ENCODE measurements around the gene GABRE.

GABRE gene

GRCh38 chrX:151974336-151975227, at the start of gene GABRE:
TSS of gene GABRE (minus strand) at chrX:151974676. CDS start at chrX:151974625, 51 bp downstream.
- H3K4me3 ChIP-seq (ENCODE audit: low read length) = peak within 1 kb of the TSS; percentile 54; the same call in 1 of the 2 replicates
- H3K27ac ChIP-seq (ENCODE audit: low read length) = no peak within 1 kb of the TSS
- H3K9ac ChIP-seq (ENCODE audit: low read depth, low read length) = no peak within 1 kb of the TSS
- H3K4me1 ChIP-seq (ENCODE audit: insufficient read depth, low read length) = peaks cover 2% of the 10 kb centered on the region; the same call in 1 of the 2 replicates
- H3K27me3 ChIP-seq (ENCODE audit: insufficient read depth, low read length) = peaks cover 34% of the 10 kb centered on the region
- no peaks in the 10 kb centered on the region for H3K36me3 ChIP-seq (ENCODE audit: insufficient read depth, low read depth, low read length)
- H3K9me3 ChIP-seq (ENCODE audit: insufficient read depth, low read depth, low read length) = no peaks in the 10 kb centered on the region

GRCh38 chrX:152020888-152021287, 46.4 kb upstream of the GABRE start:
- no peaks in the 10 kb centered on the region for H3K9me3 ChIP-seq (ENCODE audit: insufficient read depth, low read depth, low read length)
- no peaks in the 10 kb centered on the region for H3K27me3 ChIP-seq (ENCODE audit: insufficient read depth, low read length)
- H3K36me3 ChIP-seq (ENCODE audit: insufficient read depth, low read depth, low read length) = no peaks in the 10 kb centered on the region
- no peak overlapping the region for H3K4me3 ChIP-seq (ENCODE audit: low read length)
- H3K4me1 ChIP-seq (ENCODE audit: insufficient read depth, low read length) = no peaks in the 10 kb centered on the region
- no peak overlapping the region for H3K9ac ChIP-seq (ENCODE audit: low read depth, low read length)
- H3K27ac ChIP-seq (ENCODE audit: low read length) = no peak overlapping the region

GRCh38 chrX:151999813-152000212, 25.3 kb upstream of the GABRE start:
- Histone ChIP-seq H3K9ac (ENCODE audit: low read depth, low read length) (no peak overlapping the region), H3K27ac (ENCODE audit: low read length) (no peak overlapping the region), H3K4me3 (ENCODE audit: low read length) (no peak overlapping the region), H3K4me1 (ENCODE audit: insufficient read depth, low read length) (no peaks in the 10 kb centered on the region), H3K27me3 (ENCODE audit: insufficient read depth, low read length) (no peaks in the 10 kb centered on the region), H3K9me3 (ENCODE audit: insufficient read depth, low read depth, low read length) (no peaks in the 10 kb centered on the region), H3K36me3 (ENCODE audit: insufficient read depth, low read depth, low read length) (no peaks in the 10 kb centered on the region)

- Histone ChIP-seq H3K4me3 (ENCODE audit: low read length) (no peak overlapping the region), H3K36me3 (ENCODE audit: insufficient read depth, low read depth, low read length) (no peaks in the 10 kb centered on the region), H3K9me3 (ENCODE audit: insufficient read depth, low read depth, low read length) (no peaks in the 10 kb centered on the region), H3K4me1 (ENCODE audit: insufficient read depth, low read length) (no peaks in the 10 kb centered on the region), H3K27me3 (ENCODE audit: insufficient read depth, low read length) (no peaks in the 10 kb centered on the region), H3K9ac (ENCODE audit: low read depth, low read length) (no peak overlapping the region), H3K27ac (ENCODE audit: low read length) (no peak overlapping the region)
Observed at GRCh38 chrX:151997539-151997938, 23.1 kb upstream of the GABRE start.

- no peak overlapping the region for H3K27ac ChIP-seq (ENCODE audit: low read length)
- H3K4me3 ChIP-seq (ENCODE audit: low read length) = no peak overlapping the region
- no peaks in the 10 kb centered on the region for H3K27me3 ChIP-seq (ENCODE audit: insufficient read depth, low read length)
- H3K9ac ChIP-seq (ENCODE audit: low read depth, low read length) = no peak overlapping the region
- no peaks in the 10 kb centered on the region for H3K9me3 ChIP-seq (ENCODE audit: insufficient read depth, low read depth, low read length)
- H3K4me1 ChIP-seq (ENCODE audit: insufficient read depth, low read length) = no peaks in the 10 kb centered on the region
- no peaks in the 10 kb centered on the region for H3K36me3 ChIP-seq (ENCODE audit: insufficient read depth, low read depth, low read length)
Observed at GRCh38 chrX:151996347-151996746, 21.9 kb upstream of the GABRE start.

- Histone ChIP-seq H3K27ac (ENCODE audit: low read length) (no peak overlapping the region), H3K27me3 (ENCODE audit: insufficient read depth, low read length) (no peaks in the 10 kb centered on the region), H3K4me1 (ENCODE audit: insufficient read depth, low read length) (no peaks in the 10 kb centered on the region), H3K4me3 (ENCODE audit: low read length) (no peak overlapping the region), H3K36me3 (ENCODE audit: insufficient read depth, low read depth, low read length) (no peaks in the 10 kb centered on the region), H3K9ac (ENCODE audit: low read depth, low read length) (no peak overlapping the region), H3K9me3 (ENCODE audit: insufficient read depth, low read depth, low read length) (no peaks in the 10 kb centered on the region)
Observed at GRCh38 chrX:151994476-151994875, 20.0 kb upstream of the GABRE start.

GRCh38 chrX:151988706-151989299, 14.3 kb upstream of the GABRE start:
- H3K4me1 ChIP-seq (ENCODE audit: insufficient read depth, low read length) = no peaks in the 10 kb centered on the region
- H3K36me3 ChIP-seq (ENCODE audit: insufficient read depth, low read depth, low read length) = no peaks in the 10 kb centered on the region
- no peak overlapping the region for H3K4me3 ChIP-seq (ENCODE audit: low read length)
- no peaks in the 10 kb centered on the region for H3K9me3 ChIP-seq (ENCODE audit: insufficient read depth, low read depth, low read length)
- H3K9ac ChIP-seq (ENCODE audit: low read depth, low read length) = no peak overlapping the region
- H3K27ac ChIP-seq (ENCODE audit: low read length) = no peak overlapping the region
- no peaks in the 10 kb centered on the region for H3K27me3 ChIP-seq (ENCODE audit: insufficient read depth, low read length)

- Histone ChIP-seq H3K27ac (ENCODE audit: low read length) (no peak overlapping the region), H3K4me1 (ENCODE audit: insufficient read depth, low read length) (no peaks in the 10 kb centered on the region), H3K36me3 (ENCODE audit: insufficient read depth, low read depth, low read length) (no peaks in the 10 kb centered on the region), H3K27me3 (ENCODE audit: insufficient read depth, low read length) (no peaks in the 10 kb centered on the region), H3K9ac (ENCODE audit: low read depth, low read length) (no peak overlapping the region), H3K4me3 (ENCODE audit: low read length) (no peak overlapping the region), H3K9me3 (ENCODE audit: insufficient read depth, low read depth, low read length) (no peaks in the 10 kb centered on the region)
Observed at GRCh38 chrX:151987108-151987507, 12.6 kb upstream of the GABRE start.

- Histone ChIP-seq H3K4me3 (ENCODE audit: low read length) (no peak overlapping the region), H3K4me1 (ENCODE audit: insufficient read depth, low read length) (no peaks in the 10 kb centered on the region), H3K36me3 (ENCODE audit: insufficient read depth, low read depth, low read length) (no peaks in the 10 kb centered on the region), H3K27me3 (ENCODE audit: insufficient read depth, low read length) (no peaks in the 10 kb centered on the region), H3K27ac (ENCODE audit: low read length) (no peak overlapping the region), H3K9me3 (ENCODE audit: insufficient read depth, low read depth, low read length) (no peaks in the 10 kb centered on the region), H3K9ac (ENCODE audit: low read depth, low read length) (no peak overlapping the region)
Observed at GRCh38 chrX:151985955-151986354, 11.5 kb upstream of the GABRE start.

GRCh38 chrX:151985531-151985930, 11.1 kb upstream of the GABRE start:
- H3K4me3 ChIP-seq (ENCODE audit: low read length) = no peak overlapping the region
- H3K9ac ChIP-seq (ENCODE audit: low read depth, low read length) = no peak overlapping the region
- H3K27me3 ChIP-seq (ENCODE audit: insufficient read depth, low read length) = no peaks in the 10 kb centered on the region
- no peak overlapping the region for H3K27ac ChIP-seq (ENCODE audit: low read length)
- no peaks in the 10 kb centered on the region for H3K9me3 ChIP-seq (ENCODE audit: insufficient read depth, low read depth, low read length)
- H3K4me1 ChIP-seq (ENCODE audit: insufficient read depth, low read length) = no peaks in the 10 kb centered on the region
- H3K36me3 ChIP-seq (ENCODE audit: insufficient read depth, low read depth, low read length) = no peaks in the 10 kb centered on the region

GRCh38 chrX:151984902-151985301, 10.4 kb upstream of the GABRE start:
- Histone ChIP-seq H3K27ac (ENCODE audit: low read length) (no peak overlapping the region), H3K4me3 (ENCODE audit: low read length) (no peak overlapping the region), H3K9ac (ENCODE audit: low read depth, low read length) (no peak overlapping the region), H3K9me3 (ENCODE audit: insufficient read depth, low read depth, low read length) (no peaks in the 10 kb centered on the region), H3K36me3 (ENCODE audit: insufficient read depth, low read depth, low read length) (no peaks in the 10 kb centered on the region), H3K4me1 (ENCODE audit: insufficient read depth, low read length) (no peaks in the 10 kb centered on the region), H3K27me3 (ENCODE audit: insufficient read depth, low read length) (no peaks in the 10 kb centered on the region)

- Histone ChIP-seq H3K4me1 (ENCODE audit: insufficient read depth, low read length) (no peaks in the 10 kb centered on the region), H3K9me3 (ENCODE audit: insufficient read depth, low read depth, low read length) (no peaks in the 10 kb centered on the region), H3K27me3 (ENCODE audit: insufficient read depth, low read length) (no peaks in the 10 kb centered on the region), H3K36me3 (ENCODE audit: insufficient read depth, low read depth, low read length) (no peaks in the 10 kb centered on the region), H3K27ac (ENCODE audit: low read length) (no peak overlapping the region), H3K4me3 (ENCODE audit: low read length) (no peak overlapping the region), H3K9ac (ENCODE audit: low read depth, low read length) (no peak overlapping the region)
Observed at GRCh38 chrX:151984328-151984727, 9.9 kb upstream of the GABRE start.
